ENCODE measurements around the gene GGACT. TPM values are rescaled to one million over a fixed set of nuclear protein-coding genes. Genes with fewer than 3 reads are reported as not detected.

Gene GGACT
- total and polyA plus RNA-seq, 2 experiments from 2014 or later: 0.70 to 5.6 TPM

DNA sequence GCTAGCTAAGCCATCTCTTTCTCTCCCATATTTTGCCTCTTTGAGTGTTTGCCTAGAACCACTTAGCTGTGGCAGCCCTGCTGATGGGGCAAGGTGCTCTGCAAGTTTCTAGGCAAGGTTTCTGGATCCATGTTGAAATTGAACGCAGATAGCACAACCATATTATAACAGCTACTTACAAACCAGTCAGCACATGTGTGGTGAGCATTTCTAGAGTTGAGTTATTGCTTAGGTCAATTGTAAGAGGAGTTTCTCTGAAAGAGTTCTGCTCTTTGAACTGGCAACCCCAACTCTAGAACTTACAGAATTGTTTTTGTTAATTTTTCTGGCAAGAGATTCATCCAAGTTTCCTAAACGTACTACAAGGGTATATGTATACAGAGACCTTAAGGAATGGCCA is 103.3 kb downstream of the GGACT start:
- Histone ChIP-seq H3K4me2 (no peak overlapping the region), H3K9me2 (replicated peaks; ENCODE audit: insufficient read depth) (no peaks in the 10 kb centered on the region), H3K27ac (no peak overlapping the region), H2AFZ (no peak overlapping the region), H3K27me3 (no peaks in the 10 kb centered on the region), H3K4me3 (no peak overlapping the region), H4K20me1 (ENCODE audit: insufficient read depth, poor library complexity, severe bottlenecking) (no peaks in the 10 kb centered on the region), H3K9me3 (ENCODE audit: low read depth) (no peaks in the 10 kb centered on the region), H3K4me1 (ENCODE audit: insufficient read depth) (no peaks in the 10 kb centered on the region), H3K36me3 (replicated peaks; ENCODE audit: insufficient read depth, low read depth) (no peaks in the 10 kb centered on the region), H3K79me2 (no peaks in the 10 kb centered on the region)
- 94% methylated on average over 2 of the region's 2 CpGs for WGBS (ENCODE audit: low lambda C conversion rate, missing lambda C conversion rate)
- TF ChIP-seq, protein P1, sequence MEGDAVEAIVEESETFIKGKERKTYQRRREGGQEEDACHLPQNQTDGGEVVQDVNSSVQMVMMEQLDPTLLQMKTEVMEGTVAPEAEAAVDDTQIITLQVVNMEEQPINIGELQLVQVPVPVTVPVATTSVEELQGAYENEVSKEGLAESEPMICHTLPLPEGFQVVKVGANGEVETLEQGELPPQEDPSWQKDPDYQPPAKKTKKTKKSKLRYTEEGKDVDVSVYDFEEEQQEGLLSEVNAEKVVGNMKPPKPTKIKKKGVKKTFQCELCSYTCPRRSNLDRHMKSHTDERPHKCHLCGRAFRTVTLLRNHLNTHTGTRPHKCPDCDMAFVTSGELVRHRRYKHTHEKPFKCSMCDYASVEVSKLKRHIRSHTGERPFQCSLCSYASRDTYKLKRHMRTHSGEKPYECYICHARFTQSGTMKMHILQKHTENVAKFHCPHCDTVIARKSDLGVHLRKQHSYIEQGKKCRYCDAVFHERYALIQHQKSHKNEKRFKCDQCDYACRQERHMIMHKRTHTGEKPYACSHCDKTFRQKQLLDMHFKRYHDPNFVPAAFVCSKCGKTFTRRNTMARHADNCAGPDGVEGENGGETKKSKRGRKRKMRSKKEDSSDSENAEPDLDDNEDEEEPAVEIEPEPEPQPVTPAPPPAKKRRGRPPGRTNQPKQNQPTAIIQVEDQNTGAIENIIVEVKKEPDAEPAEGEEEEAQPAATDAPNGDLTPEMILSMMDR (IDR thresholded peaks at IDR 0.05; ENCODE audit: poor library complexity): no peak
- TF ChIP-seq EZH2 (IDR thresholded peaks at IDR 0.05; ENCODE audit: borderline replicate concordance): no peak
- no peak for TF ChIP-seq EZH2phosphoT487 (IDR thresholded peaks at IDR 0.05; ENCODE audit: low read depth, severe bottlenecking, unreplicated experiment)
- no peak for DNase-seq (ENCODE audit: low spot score)

DNA sequence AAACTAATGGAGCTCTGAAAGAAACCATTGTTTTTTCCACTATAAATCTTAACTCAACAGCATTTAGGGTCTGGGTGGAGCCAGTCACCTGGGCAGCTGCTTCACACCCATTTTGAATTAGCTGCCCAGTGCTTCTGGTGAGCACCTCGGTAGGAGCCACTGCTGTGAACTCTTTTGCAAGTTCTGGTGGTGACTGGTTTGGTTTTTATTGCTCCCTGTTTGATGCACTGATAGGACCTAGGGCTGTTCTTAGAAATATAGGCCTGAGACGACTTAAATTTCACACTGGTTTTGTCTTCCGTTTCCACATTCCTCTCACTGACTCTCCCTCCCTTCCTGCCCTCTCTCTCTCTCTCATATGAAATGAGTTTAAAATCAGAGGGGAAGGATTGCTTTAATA is 103.9 kb downstream of the GGACT start:
- H3K4me3 ChIP-seq: no peak overlapping the region
- no peak for TF ChIP-seq EZH2 (IDR thresholded peaks at IDR 0.05; ENCODE audit: borderline replicate concordance)
- TF ChIP-seq EZH2phosphoT487 (IDR thresholded peaks at IDR 0.05; ENCODE audit: low read depth, severe bottlenecking, unreplicated experiment): no peak
- TF ChIP-seq, protein P1 (IDR thresholded peaks at IDR 0.05; ENCODE audit: poor library complexity): no peak
- H3K79me2 ChIP-seq: no peaks in the 10 kb centered on the region
- 58% methylated on average over 3 of the region's 3 CpGs for WGBS (ENCODE audit: low lambda C conversion rate, missing lambda C conversion rate)
- no peaks in the 10 kb centered on the region for H3K9me2 ChIP-seq (replicated peaks; ENCODE audit: insufficient read depth)
- H3K36me3 ChIP-seq (replicated peaks; ENCODE audit: insufficient read depth, low read depth): no peaks in the 10 kb centered on the region
- no peak overlapping the region for H2AFZ ChIP-seq
- no peak overlapping the region for H3K4me2 ChIP-seq
- DNase-seq (ENCODE audit: low spot score): no peak
- H3K4me1 ChIP-seq (ENCODE audit: insufficient read depth): no peaks in the 10 kb centered on the region
- H3K27me3 ChIP-seq: no peaks in the 10 kb centered on the region
- H3K9me3 ChIP-seq (ENCODE audit: low read depth): no peaks in the 10 kb centered on the region
- H4K20me1 ChIP-seq (ENCODE audit: insufficient read depth, poor library complexity, severe bottlenecking): no peaks in the 10 kb centered on the region
- no peak overlapping the region for H3K27ac ChIP-seq

DNA sequence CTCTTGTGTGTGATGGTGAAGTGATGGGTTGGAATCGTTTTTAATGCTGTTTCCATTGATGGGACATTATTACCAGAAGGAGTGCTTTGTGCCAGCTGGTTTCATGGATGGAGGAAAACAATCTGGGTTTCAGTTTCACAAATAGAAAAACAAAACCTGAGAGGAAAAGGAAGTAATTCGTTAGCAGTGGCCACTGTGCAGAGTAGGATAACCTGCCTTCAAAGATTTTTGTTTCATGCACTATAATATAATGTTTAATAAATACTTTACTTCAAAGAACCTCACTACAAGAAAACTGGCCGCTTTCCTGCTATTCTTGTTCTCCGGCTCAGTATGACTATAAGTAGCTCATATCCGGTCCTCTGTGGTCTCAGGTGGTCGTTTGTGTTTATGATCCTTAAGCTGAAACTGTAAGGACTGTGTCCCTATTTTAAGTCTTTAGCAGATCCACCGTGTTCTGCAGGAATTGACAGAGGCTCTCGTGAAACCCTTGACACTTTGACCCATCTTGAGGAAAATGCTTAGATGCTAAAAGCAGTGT is 104.7 kb downstream of the GGACT start:
- TF ChIP-seq, protein P1 (IDR thresholded peaks at IDR 0.05; ENCODE audit: poor library complexity): no peak
- no peak for TF ChIP-seq EZH2phosphoT487 (IDR thresholded peaks at IDR 0.05; ENCODE audit: low read depth, severe bottlenecking, unreplicated experiment)
- TF ChIP-seq EZH2 (IDR thresholded peaks at IDR 0.05; ENCODE audit: borderline replicate concordance): no peak
- DNase-seq (ENCODE audit: low spot score): no peak
- Histone ChIP-seq H3K27me3 (no peaks in the 10 kb centered on the region), H3K4me1 (ENCODE audit: insufficient read depth) (no peaks in the 10 kb centered on the region), H2AFZ (no peak overlapping the region), H3K4me3 (no peak overlapping the region), H3K4me2 (no peak overlapping the region), H3K79me2 (no peaks in the 10 kb centered on the region), H3K9me3 (ENCODE audit: low read depth) (no peaks in the 10 kb centered on the region), H3K36me3 (replicated peaks; ENCODE audit: insufficient read depth, low read depth) (no peaks in the 10 kb centered on the region), H3K9me2 (replicated peaks; ENCODE audit: insufficient read depth) (no peaks in the 10 kb centered on the region), H3K27ac (no peak overlapping the region), H4K20me1 (ENCODE audit: insufficient read depth, poor library complexity, severe bottlenecking) (no peaks in the 10 kb centered on the region)
- WGBS (ENCODE audit: low lambda C conversion rate, missing lambda C conversion rate): 80% methylated on average over 8 of the region's 8 CpGs

Measured in hepatocyte (in vitro differentiated cells).